Duodenal mucosa (tissue), 2 donors: ENCODE results near the gene TMEM176B.

ENCODE experiments used
- H3K27ac ChIP-seq: one replicate; pipeline ENCODE4 v1.7.0; 2013; ENCODE audit warnings: low read depth, low read length
- H3K27me3 ChIP-seq, 2 donors: one replicate each; pipeline ENCODE4 v1.7.0; 2013; ENCODE audit warnings: low read length in 2 of 2, control low read depth in 1 of 2; ENCODE audit not compliant: insufficient read depth in 2 of 2, control insufficient read depth in 1 of 2
- H3K36me3 ChIP-seq, 2 donors: one replicate each; pipeline ENCODE4 v1.7.0; 2013; ENCODE audit warnings: low read length in 2 of 2, control low read depth in 1 of 2; ENCODE audit not compliant: insufficient read depth in 2 of 2, control insufficient read depth in 1 of 2
- H3K4me1 ChIP-seq, 2 donors: one replicate each; pipeline ENCODE4 v1.7.0; 2013; ENCODE audit warnings: low read length in 2 of 2, control low read depth in 1 of 2; ENCODE audit not compliant: insufficient read depth in 2 of 2, control insufficient read depth in 1 of 2
- H3K4me3 ChIP-seq, 2 donors: one replicate each; pipeline ENCODE4 v1.7.0; 2013; ENCODE audit warnings: low read length in 2 of 2, low read depth in 1 of 2
- H3K9ac ChIP-seq, 2 donors: one replicate each; pipeline ENCODE4 v1.7.0; 2013; ENCODE audit warnings: low read length in 2 of 2, low read depth in 1 of 2
- H3K9me3 ChIP-seq, 2 donors: one replicate each; pipeline ENCODE4 v1.7.0; 2013; ENCODE audit warnings: low read length in 2 of 2, control low read depth in 1 of 2; ENCODE audit not compliant: control insufficient read depth in 1 of 2

TMEM176B gene

DNA sequence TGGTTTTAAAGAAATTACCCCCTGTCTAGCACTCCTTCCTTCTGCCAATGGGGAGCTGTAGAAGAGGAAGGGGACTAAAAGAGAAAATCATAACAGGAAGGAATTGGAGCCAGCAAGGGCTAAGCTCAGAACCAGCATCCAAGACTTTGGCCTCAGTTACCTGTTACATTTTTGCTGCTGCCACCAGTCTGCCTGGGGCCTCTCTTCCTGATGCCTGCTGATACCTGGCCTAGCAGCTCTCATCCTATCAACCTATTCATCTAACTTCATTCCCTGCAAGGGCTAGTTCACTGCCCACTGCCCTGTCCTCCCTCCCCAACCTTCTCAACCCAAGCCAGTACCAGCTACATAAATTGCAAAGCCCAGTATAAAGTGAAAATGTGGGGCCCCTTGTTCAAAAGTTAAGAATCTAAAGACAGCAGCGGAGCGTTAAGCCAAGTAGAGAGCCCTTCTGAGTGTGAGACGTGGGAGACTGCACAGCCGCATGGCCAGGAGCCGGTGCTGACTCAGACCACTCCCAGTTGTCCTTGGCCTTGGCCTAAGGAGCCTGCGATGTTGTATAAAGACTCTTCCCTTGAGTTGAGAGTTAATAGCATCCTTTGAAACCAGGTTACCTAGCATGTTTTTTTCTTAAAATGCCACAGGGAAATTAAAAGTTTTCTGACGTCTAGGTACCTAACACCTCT is 38.9 kb upstream of the TMEM176B start:
- Histone ChIP-seq H3K27ac (no peak overlapping the region), H3K27me3 (no peaks in the 10 kb centered on the region), H3K9ac (no peak overlapping the region), H3K36me3 (no peaks in the 10 kb centered on the region), H3K9me3 (no peaks in the 10 kb centered on the region), H3K4me1 (no peaks in the 10 kb centered on the region), H3K4me3 (no peak overlapping the region)

DNA sequence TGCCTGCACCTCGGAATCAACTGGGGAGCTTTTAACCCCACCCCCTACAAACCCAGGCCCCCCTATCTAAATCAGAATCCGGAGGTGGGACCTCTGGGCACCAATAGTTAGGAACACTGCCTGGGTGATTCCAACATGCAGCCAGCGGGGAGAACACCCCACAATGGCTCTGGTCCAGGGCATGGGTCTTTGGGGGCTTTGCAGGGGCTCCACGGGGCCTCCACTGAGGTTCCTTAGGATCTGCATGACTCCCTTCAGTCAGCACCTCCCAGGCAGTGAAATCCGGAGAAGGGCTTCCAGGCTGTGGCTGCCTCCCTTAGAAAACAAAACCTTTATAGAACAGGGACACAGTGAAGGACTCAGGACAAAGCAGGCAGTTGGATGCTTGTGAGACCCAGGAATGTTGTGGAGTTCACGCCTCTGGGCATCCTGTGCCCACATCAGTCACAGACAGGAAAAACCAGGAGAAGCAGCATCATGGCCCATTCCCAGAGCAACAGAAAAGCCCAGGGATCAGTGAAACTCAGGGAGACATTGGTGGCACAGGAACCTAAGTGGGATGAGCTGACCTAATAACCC is 35.6 kb upstream of the TMEM176B start:
- Histone ChIP-seq H3K27me3 (no peaks in the 10 kb centered on the region), H3K4me1 (peaks cover under 1 to 11% of the 10 kb centered on the region in 2 donors), H3K27ac (no peak overlapping the region), H3K9ac (no peak overlapping the region), H3K4me3 (no peak overlapping the region), H3K9me3 (no peaks in the 10 kb centered on the region), H3K36me3 (no peaks in the 10 kb centered on the region)

DNA sequence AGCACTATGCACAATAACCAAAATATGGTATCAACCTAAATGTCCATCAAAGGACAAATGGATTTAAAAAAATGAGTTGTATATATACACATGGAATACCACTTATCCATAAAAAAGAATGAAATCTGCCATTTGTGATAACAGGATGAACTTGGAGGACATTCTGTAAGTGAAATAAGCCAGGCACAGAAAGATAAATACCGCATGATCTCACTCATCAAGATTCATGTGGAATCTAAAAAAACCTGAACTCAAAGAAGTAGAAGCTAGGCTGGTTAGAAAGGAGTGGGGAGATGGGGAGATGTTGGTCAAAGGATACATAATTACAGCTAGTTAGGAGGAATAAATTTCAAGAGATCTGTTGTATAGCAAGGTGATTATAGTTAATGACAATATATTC is 34.9 kb upstream of the TMEM176B start:
- H3K4me3 ChIP-seq = no peak overlapping the region
- H3K9ac ChIP-seq = no peak overlapping the region
- no peaks in the 10 kb centered on the region for H3K9me3 ChIP-seq
- no peak overlapping the region for H3K27ac ChIP-seq
- H3K4me1 ChIP-seq = peaks cover 4 to 18% of the 10 kb centered on the region in 2 donors
- no peaks in the 10 kb centered on the region for H3K36me3 ChIP-seq
- H3K27me3 ChIP-seq = no peaks in the 10 kb centered on the region

DNA sequence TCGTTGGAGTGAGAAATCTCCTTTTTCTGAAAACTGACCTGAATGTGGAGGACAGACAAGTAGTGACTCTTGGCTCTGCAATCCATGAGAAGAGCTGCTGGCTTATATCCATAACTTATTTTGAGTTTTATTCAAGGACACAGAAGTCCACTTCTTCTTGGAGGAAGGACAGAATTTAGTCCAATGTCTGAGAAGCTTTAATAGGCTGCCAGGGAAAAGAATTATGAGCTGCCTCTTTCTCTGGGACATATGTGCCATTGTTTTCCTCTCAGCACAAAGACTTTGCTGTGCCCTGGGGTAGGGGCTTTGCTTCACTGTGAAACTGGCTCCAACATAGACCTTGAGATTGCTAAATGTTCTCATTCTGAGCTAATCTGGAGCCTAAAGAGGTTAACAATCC is 31.7 kb upstream of the TMEM176B start:
- Histone ChIP-seq H3K27ac (no peak overlapping the region), H3K9ac (no peak overlapping the region), H3K4me3 (no peak overlapping the region), H3K27me3 (no peaks in the 10 kb centered on the region), H3K9me3 (no peaks in the 10 kb centered on the region), H3K36me3 (no peaks in the 10 kb centered on the region), H3K4me1 (peaks cover 11 to 23% of the 10 kb centered on the region in 2 donors)

DNA sequence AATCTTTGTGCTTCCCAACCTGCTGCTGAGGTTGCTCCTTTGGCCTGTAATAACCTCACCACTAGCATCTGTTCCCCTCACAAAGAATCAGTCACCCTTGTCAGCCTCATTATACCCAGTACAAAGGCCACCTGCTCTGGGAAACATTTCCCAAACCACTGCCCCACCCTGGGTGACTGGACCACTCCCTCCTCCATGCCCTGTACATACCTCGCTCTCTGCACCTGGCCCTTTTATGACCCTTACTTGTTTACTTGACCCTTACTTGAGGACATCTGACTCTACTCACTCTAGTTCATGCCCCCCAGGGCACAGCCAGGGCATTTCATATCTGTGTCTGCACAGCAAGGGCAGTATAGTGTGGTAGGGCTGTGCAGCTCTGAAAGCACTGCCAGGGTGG is 30.8 kb upstream of the TMEM176B start:
- H3K4me1 ChIP-seq = peaks cover 12 to 32% of the 10 kb centered on the region in 2 donors
- no peak overlapping the region for H3K9ac ChIP-seq
- H3K4me3 ChIP-seq = no peak overlapping the region
- H3K36me3 ChIP-seq = no peaks in the 10 kb centered on the region
- H3K9me3 ChIP-seq = no peaks in the 10 kb centered on the region
- peak overlapping the region; percentile 3 for H3K27ac ChIP-seq
- no peaks in the 10 kb centered on the region for H3K27me3 ChIP-seq

DNA sequence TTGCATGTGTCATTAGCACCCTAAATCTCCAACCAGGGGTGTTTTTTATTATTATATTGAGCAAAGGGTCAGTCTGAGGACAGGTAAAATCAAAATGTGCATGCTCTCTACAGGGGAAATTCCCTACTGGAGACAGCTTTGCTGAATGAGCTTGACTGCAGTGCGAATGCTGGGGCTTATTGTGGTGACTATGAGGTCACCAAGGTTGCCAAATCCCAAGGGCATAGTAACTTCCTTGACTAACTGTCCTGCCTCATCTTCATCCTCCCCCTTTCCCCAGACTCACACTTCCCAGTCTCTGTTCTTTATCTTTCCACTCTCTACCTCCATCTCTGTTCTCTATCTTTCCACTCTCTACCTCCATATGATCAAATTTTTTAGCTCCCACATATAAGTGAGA is 29.3 kb upstream of the TMEM176B start:
- Histone ChIP-seq H3K27me3 (no peaks in the 10 kb centered on the region), H3K27ac (no peak overlapping the region), H3K4me1 (peaks cover 21 to 41% of the 10 kb centered on the region in 2 donors), H3K9me3 (no peaks in the 10 kb centered on the region), H3K9ac (no peak overlapping the region), H3K4me3 (no peak overlapping the region), H3K36me3 (no peaks in the 10 kb centered on the region)

DNA sequence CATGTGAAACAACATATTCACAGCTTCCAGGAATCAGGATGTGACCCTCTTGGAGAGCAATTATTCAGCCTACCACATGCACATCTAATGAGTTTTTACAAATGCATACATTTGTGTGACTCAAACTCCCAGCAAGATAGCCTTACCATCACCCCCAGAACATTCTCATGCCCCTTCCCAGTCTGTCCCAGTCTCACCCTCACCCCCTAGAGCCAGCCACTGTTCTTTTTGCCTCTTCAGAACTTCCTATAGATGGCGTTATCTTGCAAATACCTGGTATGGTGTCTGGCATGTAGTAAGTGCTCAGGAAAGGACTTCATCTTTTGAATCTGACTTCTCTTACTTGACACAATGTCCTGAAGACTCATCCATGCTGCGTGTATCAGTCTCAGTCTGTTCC is 28.2 kb upstream of the TMEM176B start:
- Histone ChIP-seq H3K4me3 (no peak overlapping the region), H3K9ac (no peak overlapping the region), H3K36me3 (no peaks in the 10 kb centered on the region), H3K4me1 (peaks cover 21 to 41% of the 10 kb centered on the region in 2 donors), H3K27ac (no peak overlapping the region), H3K9me3 (no peaks in the 10 kb centered on the region), H3K27me3 (no peaks in the 10 kb centered on the region)

DNA sequence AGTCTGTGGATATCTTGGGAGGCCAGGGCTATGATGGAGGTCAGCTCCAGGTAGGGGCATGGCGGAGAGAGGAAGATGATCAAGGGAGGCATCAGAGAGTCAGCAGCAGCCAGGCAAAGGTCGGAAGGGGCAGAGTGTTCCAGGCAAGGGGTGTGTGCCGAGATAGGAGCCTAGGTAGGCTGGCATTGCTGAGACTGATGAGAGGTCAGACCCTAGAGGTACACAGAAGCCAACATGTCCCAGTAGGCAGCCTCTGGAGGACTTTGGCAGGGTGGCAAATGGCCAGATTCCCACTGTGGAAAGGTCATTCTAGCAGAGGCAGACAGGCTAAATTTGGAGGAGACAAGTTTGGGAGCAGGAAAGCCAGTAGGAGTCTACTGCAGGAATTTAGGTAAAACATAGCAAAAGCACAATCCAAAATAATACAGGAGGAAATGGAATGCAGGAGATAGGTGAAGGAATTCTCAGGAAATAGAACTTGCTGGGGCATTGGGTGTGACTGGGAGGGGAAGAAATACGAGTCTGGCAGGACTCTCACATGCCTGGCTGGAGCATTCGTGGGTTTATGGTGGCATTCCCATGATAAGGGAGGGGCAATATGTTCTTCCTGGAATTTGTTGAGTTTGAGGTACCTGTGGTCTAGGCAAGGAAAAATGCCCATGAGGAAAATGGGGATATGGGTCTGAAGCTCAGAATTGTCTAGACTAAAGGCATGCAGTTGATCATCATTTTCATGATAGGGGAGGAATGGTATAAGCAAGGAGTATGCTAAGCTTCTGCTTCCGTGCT is 26.1 kb upstream of the TMEM176B start:
- Histone ChIP-seq H3K9ac (no peak overlapping the region), H3K4me3 (peak overlapping the region; percentile 9), H3K4me1 (peaks cover 21 to 35% of the 10 kb centered on the region in 2 donors), H3K36me3 (no peaks in the 10 kb centered on the region), H3K27ac (peak overlapping the region; percentile 54), H3K27me3 (no peaks in the 10 kb centered on the region), H3K9me3 (no peaks in the 10 kb centered on the region)

DNA sequence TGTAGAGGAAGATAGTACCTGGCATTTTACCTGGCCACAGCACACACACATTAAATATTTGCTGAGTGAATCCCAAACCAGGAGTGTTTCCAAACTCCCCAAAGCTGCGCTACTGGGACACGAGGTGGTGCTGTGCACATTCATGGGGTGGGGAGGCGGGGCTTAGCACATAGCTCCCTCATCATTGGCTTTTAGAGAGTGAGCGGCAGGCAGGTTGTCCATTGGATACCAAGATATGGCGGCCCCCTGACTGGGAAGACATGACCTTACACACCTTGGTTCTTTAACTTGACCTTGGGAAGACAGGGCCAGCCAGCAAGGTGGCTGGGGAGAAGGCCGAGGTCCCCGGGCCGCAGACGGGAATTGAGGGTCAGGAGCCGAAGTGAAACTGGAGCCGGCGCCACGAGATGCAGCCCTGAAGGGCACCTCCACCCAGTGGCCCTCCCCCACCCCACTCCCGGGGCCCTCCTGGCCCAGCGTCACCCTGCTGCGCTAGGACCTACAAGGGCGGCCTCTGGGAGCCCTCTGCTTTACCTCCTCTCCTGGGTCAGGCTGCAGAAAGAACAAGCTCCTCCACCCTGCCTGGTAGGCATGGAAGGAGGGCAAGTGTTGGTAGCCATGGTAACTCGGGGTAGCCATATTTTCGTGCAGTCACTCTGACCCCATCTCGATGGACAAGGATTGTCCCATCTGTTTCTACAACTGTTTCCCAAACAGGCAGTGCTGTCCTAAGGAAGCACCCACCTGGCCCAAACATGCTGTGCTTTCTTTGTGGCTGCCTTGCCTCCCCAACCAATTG is 24.4 kb upstream of the TMEM176B start:
- Histone ChIP-seq H3K27me3 (no peaks in the 10 kb centered on the region), H3K4me3 (no peak overlapping the region), H3K27ac (no peak overlapping the region), H3K36me3 (no peaks in the 10 kb centered on the region), H3K4me1 (peaks cover 17 to 23% of the 10 kb centered on the region in 2 donors), H3K9me3 (no peaks in the 10 kb centered on the region), H3K9ac (no peak overlapping the region)
